ENCODE data around the gene SLC40A1. TPM values are rescaled to one million over a fixed set of nuclear protein-coding genes. Genes with fewer than 3 reads are reported as not detected.

Gene SLC40A1
- total RNA-seq, 1 donor: 393 TPM

DNA sequence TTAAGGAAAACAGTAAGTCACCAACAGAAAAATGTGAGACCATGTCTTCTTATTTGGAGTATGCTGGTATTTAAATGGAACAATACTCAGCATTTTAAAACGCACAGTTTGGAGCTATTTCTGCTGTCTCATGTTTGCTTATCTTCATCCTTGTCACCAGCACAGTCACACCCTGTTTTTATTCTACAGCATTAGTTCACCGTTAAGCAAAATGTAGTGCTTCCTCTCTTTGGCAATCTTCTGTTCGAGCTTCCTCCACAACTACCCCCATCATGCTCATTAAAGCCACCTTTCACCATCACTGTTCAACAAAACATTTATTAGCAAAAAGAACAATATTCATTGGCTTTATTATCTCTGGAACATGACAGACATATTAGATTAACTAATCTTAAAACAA is 64.0 kb downstream of the SLC40A1 start:
- DNase-seq (ENCODE audit: low read depth in 2 of 3, low spot score in 2 of 3): peak in 1 of 3 donors; percentile 40

DNA sequence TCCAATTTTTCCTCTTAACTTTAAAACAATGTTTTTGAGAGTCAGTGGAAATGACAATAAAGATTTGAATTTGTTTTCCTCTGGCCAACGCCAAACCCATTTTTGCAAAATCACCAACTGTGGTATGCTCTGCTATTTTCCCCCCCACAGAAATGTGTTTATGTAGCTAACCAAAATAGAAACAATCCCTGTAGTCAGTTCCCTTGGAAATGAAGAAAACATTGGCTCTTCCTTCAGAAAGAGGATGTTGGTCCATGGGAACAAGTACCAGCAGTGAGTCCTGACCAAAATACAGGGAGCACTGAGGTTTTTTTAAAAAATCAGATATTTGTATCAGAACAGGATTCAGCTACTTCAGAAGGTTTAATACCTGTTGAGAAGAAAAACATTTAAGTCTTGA is 65.3 kb downstream of the SLC40A1 start:
- no peak for DNase-seq (ENCODE audit: low read depth in 2 of 3, low spot score in 2 of 3)

DNA sequence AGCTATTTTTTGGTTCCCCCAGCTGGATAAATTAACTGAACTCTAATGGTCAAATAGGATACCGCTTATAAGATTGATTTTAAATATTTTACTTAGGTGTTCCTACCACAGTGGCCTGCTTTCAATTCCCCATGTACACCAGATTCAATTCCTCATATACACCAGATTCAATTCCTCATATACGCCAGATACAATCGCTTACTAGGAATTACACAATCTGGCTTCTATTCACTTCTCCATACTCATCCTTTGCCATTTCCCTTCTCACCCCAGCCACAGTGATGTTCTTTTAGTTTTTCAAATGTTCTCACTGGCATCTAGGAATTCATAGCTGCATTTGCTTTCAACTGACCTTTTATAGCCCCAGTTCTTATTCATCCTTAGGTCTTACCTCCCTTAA is 66.5 kb downstream of the SLC40A1 start:
- DNase-seq (ENCODE audit: low read depth in 2 of 3, low spot score in 2 of 3): no peak

DNA sequence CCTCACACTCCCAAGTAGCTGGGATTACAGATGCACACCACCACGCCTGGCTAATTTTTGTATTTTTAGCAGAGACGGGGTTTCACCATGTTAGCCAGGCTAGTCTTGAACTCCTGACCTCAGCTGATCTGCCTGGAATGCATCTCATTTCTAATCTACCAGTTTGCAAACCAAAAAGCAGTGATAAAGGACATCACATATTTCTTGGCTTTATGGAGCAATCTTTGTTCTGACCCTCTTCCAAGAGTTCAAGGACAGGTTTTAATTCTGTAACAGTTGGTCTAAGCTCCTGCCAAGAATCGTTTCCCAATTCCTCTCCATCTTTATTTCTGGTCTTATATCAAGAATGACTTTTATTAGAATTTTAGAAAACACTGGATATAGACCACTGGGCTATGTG is 67.7 kb downstream of the SLC40A1 start:
- no peak for DNase-seq (ENCODE audit: low read depth in 2 of 3, low spot score in 2 of 3)

DNA sequence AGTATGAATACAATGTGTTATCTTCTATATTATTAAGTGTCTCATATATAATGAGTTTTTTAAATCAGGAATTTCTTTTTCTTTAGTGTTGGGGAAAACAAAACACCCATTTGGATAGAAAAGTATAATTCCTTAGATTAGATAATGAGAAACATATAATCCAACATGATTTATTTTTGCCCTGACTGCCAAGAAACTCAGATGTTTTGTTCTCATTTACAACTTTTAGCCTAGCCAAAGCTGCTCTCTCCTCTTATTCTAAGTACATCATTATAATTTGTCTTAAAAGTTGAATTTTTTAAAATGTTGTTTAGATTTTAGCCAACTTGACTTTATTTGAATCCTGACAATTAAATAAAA is 68.6 kb downstream of the SLC40A1 start:
- no peak for DNase-seq (ENCODE audit: low read depth in 2 of 3, low spot score in 2 of 3)

DNA sequence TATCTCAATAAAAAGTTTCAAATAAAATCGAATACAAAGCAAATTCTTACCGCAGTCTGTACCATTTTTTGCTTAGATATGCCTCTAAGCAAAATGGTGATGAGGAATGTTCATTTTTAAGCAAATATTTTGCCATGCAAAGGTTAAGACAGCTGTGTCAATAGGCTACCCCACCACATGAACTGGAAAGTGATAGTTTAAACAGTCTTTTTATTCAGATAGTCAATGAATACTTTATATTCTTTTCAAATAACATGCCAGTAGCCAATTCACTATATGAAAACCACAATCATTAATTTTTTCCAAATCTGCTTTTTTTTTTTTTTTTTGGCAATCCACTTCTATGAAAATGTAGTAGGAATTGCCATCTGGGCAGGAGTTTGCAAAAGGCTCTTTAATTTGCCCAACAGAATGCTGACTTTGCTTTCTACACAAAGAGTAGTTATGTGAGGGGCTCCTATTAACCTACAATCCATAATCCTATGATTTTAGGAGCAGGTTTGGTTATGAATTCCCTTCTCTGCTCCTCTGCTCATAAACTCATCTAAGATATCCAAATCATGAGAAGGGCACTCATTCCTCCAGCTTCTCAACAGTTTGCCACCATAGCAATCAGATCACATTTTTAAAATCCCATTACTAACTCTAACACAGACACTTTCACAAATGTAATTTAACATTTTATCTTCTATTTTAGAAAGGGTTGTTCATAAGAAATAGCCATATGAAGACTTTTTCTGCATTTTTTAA is 69.2 kb downstream of the SLC40A1 start:
- DNase-seq (ENCODE audit: low read depth in 2 of 3, low spot score in 2 of 3): no peak

Other genes with a start within 250 kb of the SLC40A1 start
- gene WDR75, start 139.3 kb downstream of the SLC40A1 start, total RNA-seq: 24.2 TPM
- 15.1 TPM for gene ASNSD1, start 80.7 kb upstream of the SLC40A1 start, total RNA-seq
- gene ANKAR, start 93.9 kb upstream of the SLC40A1 start, total RNA-seq: 9.4 TPM
- gene OSGEPL1, start 182.0 kb upstream of the SLC40A1 start, total RNA-seq: 4.6 TPM
- 37.2 TPM for gene ORMDL1, start 203.6 kb upstream of the SLC40A1 start, total RNA-seq
- gene PMS1, start 203.7 kb upstream of the SLC40A1 start, total RNA-seq: 12.4 TPM